ENCODE measurements around the gene DMD.

GRCh38 chrX:31487951-31488350 is 1723.4 kb downstream of the DMD start:
- TF ChIP-seq CTCF (conservative IDR thresholded peaks at IDR 0.05) (no peak), ZFX (IDR thresholded peaks at IDR 0.05) (no peak)

Data from C4-2B (cell line).